H1 (cell line): ENCODE results near the gene PDE4D. TPM values are rescaled to one million over a fixed set of nuclear protein-coding genes. Genes with fewer than 3 reads are reported as not detected.

Experiments
- CHD2 ChIP-seq: IDR thresholded peaks from 2 replicates; pipeline ENCODE4 v1.6.1; 2012; ENCODE audit warnings: low read length, improper control_type of control experiment
- CHD7 ChIP-seq: fragments of 300-600 bp; sonication (generic); IDR thresholded peaks from 2 replicates; pipeline ENCODE4 v1.7.1; 2012; ENCODE audit warnings: low read length, moderate library complexity, mild to moderate bottlenecking, inconsistent platforms; ENCODE audit not compliant: insufficient replicate concordance
- MAFK ChIP-seq: IDR thresholded peaks from 2 replicates; pipeline ENCODE4 v1.6.1; 2012; ENCODE audit warnings: low read depth, mild to moderate bottlenecking, improper control_type of control experiment, low read length
- SRF ChIP-seq: IDR thresholded peaks from 2 replicates; pipeline ENCODE4 v1.6.1; 2011; ENCODE audit warnings: mild to moderate bottlenecking, low read depth, low read length, moderate library complexity
- polyA plus RNA-seq, 7 experiments: library from polyadenylated mRNA; depleted of rRNA in 3 of 7; stranded (reverse) in 5 of 7; unstranded in 2 of 7; fragments of >200 nt in 5 of 7; fragments of 200-250 nt in 2 of 7; gene quantifications; 1 replicate in 5 of 7; 2 replicates in 1 of 7; 4 replicates in 1 of 7; pipeline versions ENCODE4 v1.2.1 to v1.2.3, GENCODE V29; 2011 to 2013; ENCODE audit warnings: missing spikeins in 2 of 7, mixed read lengths in 2 of 7
- total RNA-seq: library from RNA; stranded (reverse); fragmentation: NEBNext Ultra II Directional; extraction: Animal tissue kit (Norgen Biotek cat#: 25700); gene quantifications from 2 replicates; pipeline ENCODE4 v1.2.1, GENCODE V29; 2021

The PDE4D gene
- total and polyA plus RNA-seq, 2 of the 8 experiments (the other 6 are each of a cell fraction or from before 2014, with no cell fraction given) = 2.3 to 3.7 TPM

GRCh38 chr5:59837071-59837470, 56.5 kb downstream of the PDE4D start (continued):
- TF ChIP-seq CHD7 = no peak
- no peak for TF ChIP-seq CHD2
- TF ChIP-seq SRF = no peak
- TF ChIP-seq MAFK = no peak
